ENCODE measurements around the gene SDF4. TPM values are rescaled to one million over a fixed set of nuclear protein-coding genes. Genes with fewer than 3 reads are reported as not detected.

The SDF4 gene
- total RNA-seq, 1 donor from 2014 or later, result 175 TPM

GRCh38 chr1:1259951-1260600 lies 28.3 kb upstream of the SDF4 start:
- Histone ChIP-seq H3K4me2 (ENCODE audit: low read length) (no peak overlapping the region), H3K27me3 (ENCODE audit: insufficient read depth, low read length) (no peaks in the 10 kb centered on the region), H3K9me3 (ENCODE audit: insufficient read depth, low read depth, low read length) (no peaks in the 10 kb centered on the region), H3K27ac (ENCODE audit: low read depth, low read length) (no peak overlapping the region), H3K4me3 (ENCODE audit: insufficient read depth, low read depth, low read length) (no peak overlapping the region), H3K9ac (ENCODE audit: low read length) (no peak overlapping the region), H2AFZ (ENCODE audit: low read depth, low read length) (no peak overlapping the region), H3K4me1 (ENCODE audit: insufficient read depth, low read length) (peaks cover 9% of the 10 kb centered on the region), H3K79me2 (ENCODE audit: insufficient read depth, low read length) (peaks cover 61% of the 10 kb centered on the region), H3K36me3 (ENCODE audit: insufficient read depth, low read length) (peaks cover 20% of the 10 kb centered on the region), H4K20me1 (ENCODE audit: insufficient read depth, low read length) (peaks cover 50% of the 10 kb centered on the region)
- Mint-ChIP-seq H3K9me3 (ENCODE audit: unreplicated experiment) (no peaks in the 10 kb centered on the region), H3K27me3 (ENCODE audit: low read depth, unreplicated experiment) (no peaks in the 10 kb centered on the region), H3K36me3 (ENCODE audit: low read depth, unreplicated experiment) (peaks cover 15% of the 10 kb centered on the region), H3K27ac (ENCODE audit: unreplicated experiment) (peak overlapping the region; percentile 4), H3K4me3 (ENCODE audit: unreplicated experiment) (no peak overlapping the region), H3K4me1 (ENCODE audit: low read depth, unreplicated experiment) (peaks cover 17% of the 10 kb centered on the region)
- FAIRE-seq (no peak), DNase-seq (ENCODE audit: low read depth) (no peak)
- TF ChIP-seq EZH2 (IDR thresholded peaks at IDR 0.05; ENCODE audit: insufficient read depth, low read length), result no peak
- TF ChIP-seq, protein P1, sequence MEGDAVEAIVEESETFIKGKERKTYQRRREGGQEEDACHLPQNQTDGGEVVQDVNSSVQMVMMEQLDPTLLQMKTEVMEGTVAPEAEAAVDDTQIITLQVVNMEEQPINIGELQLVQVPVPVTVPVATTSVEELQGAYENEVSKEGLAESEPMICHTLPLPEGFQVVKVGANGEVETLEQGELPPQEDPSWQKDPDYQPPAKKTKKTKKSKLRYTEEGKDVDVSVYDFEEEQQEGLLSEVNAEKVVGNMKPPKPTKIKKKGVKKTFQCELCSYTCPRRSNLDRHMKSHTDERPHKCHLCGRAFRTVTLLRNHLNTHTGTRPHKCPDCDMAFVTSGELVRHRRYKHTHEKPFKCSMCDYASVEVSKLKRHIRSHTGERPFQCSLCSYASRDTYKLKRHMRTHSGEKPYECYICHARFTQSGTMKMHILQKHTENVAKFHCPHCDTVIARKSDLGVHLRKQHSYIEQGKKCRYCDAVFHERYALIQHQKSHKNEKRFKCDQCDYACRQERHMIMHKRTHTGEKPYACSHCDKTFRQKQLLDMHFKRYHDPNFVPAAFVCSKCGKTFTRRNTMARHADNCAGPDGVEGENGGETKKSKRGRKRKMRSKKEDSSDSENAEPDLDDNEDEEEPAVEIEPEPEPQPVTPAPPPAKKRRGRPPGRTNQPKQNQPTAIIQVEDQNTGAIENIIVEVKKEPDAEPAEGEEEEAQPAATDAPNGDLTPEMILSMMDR (IDR thresholded peaks at IDR 0.05; ENCODE audit: insufficient read depth, low read depth, low read length), result no peak

DNA sequence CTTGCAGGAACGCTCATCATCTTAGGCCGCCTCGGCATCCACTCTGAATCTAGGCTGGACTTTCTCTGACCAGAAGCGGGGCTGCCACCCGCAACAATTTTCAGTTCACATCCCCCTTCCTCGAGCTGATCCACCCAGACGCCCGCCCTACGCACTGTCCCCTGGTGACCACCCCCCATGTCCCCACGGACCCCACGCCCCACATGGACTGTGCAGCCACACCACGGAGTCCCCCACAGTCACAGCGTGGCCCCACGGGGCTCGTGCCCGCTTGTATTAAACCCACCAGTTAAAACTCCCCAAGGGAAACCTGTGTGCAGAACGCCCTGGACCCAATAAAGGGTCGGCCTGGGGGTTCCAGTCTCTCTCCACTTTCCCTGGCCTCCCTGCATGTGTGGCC lies 27.7 kb upstream of the SDF4 start:
- TF ChIP-seq EZH2 (IDR thresholded peaks at IDR 0.05; ENCODE audit: insufficient read depth, low read length), result no peak
- TF ChIP-seq, protein P1 (IDR thresholded peaks at IDR 0.05; ENCODE audit: insufficient read depth, low read depth, low read length), result no peak
- Mint-ChIP-seq H3K36me3 (ENCODE audit: low read depth, unreplicated experiment) (peaks cover 12% of the 10 kb centered on the region), H3K4me3 (ENCODE audit: unreplicated experiment) (no peak overlapping the region), H3K27ac (ENCODE audit: unreplicated experiment) (no peak overlapping the region), H3K27me3 (ENCODE audit: low read depth, unreplicated experiment) (no peaks in the 10 kb centered on the region), H3K9me3 (ENCODE audit: unreplicated experiment) (no peaks in the 10 kb centered on the region), H3K4me1 (ENCODE audit: low read depth, unreplicated experiment) (peaks cover 12% of the 10 kb centered on the region)
- Histone ChIP-seq H3K79me2 (ENCODE audit: insufficient read depth, low read length) (peaks cover 61% of the 10 kb centered on the region), H3K4me2 (ENCODE audit: low read length) (no peak overlapping the region), H3K9me3 (ENCODE audit: insufficient read depth, low read depth, low read length) (no peaks in the 10 kb centered on the region), H4K20me1 (ENCODE audit: insufficient read depth, low read length) (peaks cover 52% of the 10 kb centered on the region), H3K9ac (ENCODE audit: low read length) (no peak overlapping the region), H3K27me3 (ENCODE audit: insufficient read depth, low read length) (no peaks in the 10 kb centered on the region), H3K4me3 (ENCODE audit: insufficient read depth, low read depth, low read length) (no peak overlapping the region), H2AFZ (ENCODE audit: low read depth, low read length) (no peak overlapping the region), H3K36me3 (ENCODE audit: insufficient read depth, low read length) (peaks cover 20% of the 10 kb centered on the region), H3K27ac (ENCODE audit: low read depth, low read length) (no peak overlapping the region), H3K4me1 (ENCODE audit: insufficient read depth, low read length) (peaks cover 6% of the 10 kb centered on the region)
- DNase-seq (ENCODE audit: low read depth) (no peak), FAIRE-seq (no peak)

- FAIRE-seq (no peak), DNase-seq (ENCODE audit: low read depth) (no peak)
- peaks cover 3% of the 10 kb centered on the region for H3K4me1 ChIP-seq (ENCODE audit: insufficient read depth, low read length)
- Mint-ChIP-seq H3K27me3 (ENCODE audit: low read depth, unreplicated experiment) (no peaks in the 10 kb centered on the region), H3K4me1 (ENCODE audit: low read depth, unreplicated experiment) (peaks cover 10% of the 10 kb centered on the region), H3K4me3 (ENCODE audit: unreplicated experiment) (no peak overlapping the region), H3K36me3 (ENCODE audit: low read depth, unreplicated experiment) (peaks cover 9% of the 10 kb centered on the region), H3K9me3 (ENCODE audit: unreplicated experiment) (no peaks in the 10 kb centered on the region), H3K27ac (ENCODE audit: unreplicated experiment) (no peak overlapping the region)
- H3K4me3 ChIP-seq (ENCODE audit: insufficient read depth, low read depth, low read length), result no peak overlapping the region
- H3K36me3 ChIP-seq (ENCODE audit: insufficient read depth, low read length), result peaks cover 20% of the 10 kb centered on the region
- H3K27me3 ChIP-seq (ENCODE audit: insufficient read depth, low read length), result no peaks in the 10 kb centered on the region
- H4K20me1 ChIP-seq (ENCODE audit: insufficient read depth, low read length), result peaks cover 53% of the 10 kb centered on the region
- H3K27ac ChIP-seq (ENCODE audit: low read depth, low read length), result no peak overlapping the region
- no peak overlapping the region for H3K9ac ChIP-seq (ENCODE audit: low read length)
- H2AFZ ChIP-seq (ENCODE audit: low read depth, low read length), result no peak overlapping the region
- TF ChIP-seq, protein P1 (IDR thresholded peaks at IDR 0.05; ENCODE audit: insufficient read depth, low read depth, low read length), result no peak
- no peak for TF ChIP-seq EZH2 (IDR thresholded peaks at IDR 0.05; ENCODE audit: insufficient read depth, low read length)
- H3K9me3 ChIP-seq (ENCODE audit: insufficient read depth, low read depth, low read length), result no peaks in the 10 kb centered on the region
- H3K4me2 ChIP-seq (ENCODE audit: low read length), result no peak overlapping the region
- H3K79me2 ChIP-seq (ENCODE audit: insufficient read depth, low read length), result peaks cover 58% of the 10 kb centered on the region
These were observed 27.3 kb upstream of the SDF4 start for GRCh38 chr1:1259119-1259488.

Measured in astrocyte (in vitro differentiated cells and primary cell).